C4-2B (cell line): ENCODE results near the gene KRT37.

Source experiments
- ZFX ChIP-seq: fragments of 450-650 bp; IDR thresholded peaks from 2 replicates; pipeline ENCODE4 v1.6.1; 2017
- TF ChIP-seq, protein P1 (sequence below): fragments of 450-650 bp; conservative IDR thresholded peaks from 2 replicates; pipeline ENCODE4 v1.5.1; 2017; ENCODE audit warnings: mild to moderate bottlenecking

DNA sequence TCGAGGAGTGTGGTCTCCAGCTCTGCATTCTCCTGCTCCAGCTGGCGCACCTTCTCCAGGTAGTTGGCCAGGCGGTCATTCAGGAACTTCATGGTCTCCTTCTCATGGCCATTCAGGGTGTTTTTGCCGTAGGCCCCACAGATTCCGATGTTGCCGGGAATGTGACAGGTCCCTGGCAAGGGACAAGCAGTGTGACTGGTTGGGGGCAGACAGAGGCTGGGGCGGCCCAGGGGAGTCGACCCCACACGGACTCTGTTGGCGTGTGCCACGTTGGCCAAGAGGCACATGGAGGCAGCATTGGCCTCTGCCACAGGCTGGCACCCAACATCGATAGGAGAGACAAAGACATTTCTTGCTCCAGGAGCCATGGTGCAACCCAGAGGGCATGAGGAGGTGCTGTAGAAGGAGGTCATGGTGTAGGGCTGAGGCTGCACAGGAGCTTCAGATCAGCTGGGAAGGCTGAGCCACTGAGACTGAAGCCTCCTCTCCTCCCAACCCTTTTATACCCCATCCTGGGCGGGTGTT is at the start of gene KRT37:
- TF ChIP-seq, protein P1, sequence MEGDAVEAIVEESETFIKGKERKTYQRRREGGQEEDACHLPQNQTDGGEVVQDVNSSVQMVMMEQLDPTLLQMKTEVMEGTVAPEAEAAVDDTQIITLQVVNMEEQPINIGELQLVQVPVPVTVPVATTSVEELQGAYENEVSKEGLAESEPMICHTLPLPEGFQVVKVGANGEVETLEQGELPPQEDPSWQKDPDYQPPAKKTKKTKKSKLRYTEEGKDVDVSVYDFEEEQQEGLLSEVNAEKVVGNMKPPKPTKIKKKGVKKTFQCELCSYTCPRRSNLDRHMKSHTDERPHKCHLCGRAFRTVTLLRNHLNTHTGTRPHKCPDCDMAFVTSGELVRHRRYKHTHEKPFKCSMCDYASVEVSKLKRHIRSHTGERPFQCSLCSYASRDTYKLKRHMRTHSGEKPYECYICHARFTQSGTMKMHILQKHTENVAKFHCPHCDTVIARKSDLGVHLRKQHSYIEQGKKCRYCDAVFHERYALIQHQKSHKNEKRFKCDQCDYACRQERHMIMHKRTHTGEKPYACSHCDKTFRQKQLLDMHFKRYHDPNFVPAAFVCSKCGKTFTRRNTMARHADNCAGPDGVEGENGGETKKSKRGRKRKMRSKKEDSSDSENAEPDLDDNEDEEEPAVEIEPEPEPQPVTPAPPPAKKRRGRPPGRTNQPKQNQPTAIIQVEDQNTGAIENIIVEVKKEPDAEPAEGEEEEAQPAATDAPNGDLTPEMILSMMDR, result no peak
- no peak for TF ChIP-seq ZFX
